HG03196 (cell line): ENCODE data around the gene KAZN.

ENCODE experiments used
- ATAC-seq: cut with Tn5 transposase; IDR thresholded peaks from one replicate; pipeline ENCODE4 v1.9.1; 2021; ENCODE audit not compliant: unreplicated experiment

KAZN gene

DNA sequence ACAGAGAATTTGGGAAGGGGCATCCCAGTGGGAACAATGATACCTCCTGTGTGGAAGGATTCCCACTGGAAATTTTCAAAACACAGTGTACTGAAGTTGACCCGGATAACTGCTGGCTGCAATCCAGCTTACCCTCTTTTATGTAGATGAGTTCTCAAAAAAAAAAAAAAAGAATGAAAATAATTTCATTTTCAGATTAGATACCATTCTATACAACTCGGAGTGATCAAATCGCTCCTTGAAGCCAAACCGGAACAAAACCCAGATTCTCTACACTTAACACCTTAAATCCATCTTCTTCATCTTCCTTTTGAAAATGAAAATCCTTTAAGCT lies 69.1 kb downstream of the KAZN start:
- no peak for ATAC-seq

DNA sequence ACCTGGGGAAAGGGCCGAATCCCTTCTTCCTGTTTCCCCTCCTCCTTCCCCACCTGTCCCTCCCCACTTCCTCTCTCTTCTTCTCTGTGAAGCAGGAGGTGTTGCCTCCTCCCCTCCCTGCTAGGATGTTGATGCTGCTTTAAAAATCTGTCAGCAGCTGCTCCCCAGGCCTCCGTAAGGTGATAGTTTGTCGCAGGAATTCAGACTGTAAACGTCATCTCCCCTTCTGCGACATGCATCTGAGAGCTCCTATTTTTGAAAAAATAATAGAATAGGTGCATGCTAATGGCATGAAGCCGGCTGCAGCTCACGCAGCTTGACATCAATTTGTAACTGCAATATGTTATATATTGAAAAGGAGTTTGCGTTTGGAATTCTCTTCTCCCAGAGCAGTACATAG lies 70.1 kb downstream of the KAZN start:
- no peak for ATAC-seq

- no peak for ATAC-seq
Measured at GRCh38 chr1:14672005-14672404, 73.5 kb downstream of the KAZN start.

DNA sequence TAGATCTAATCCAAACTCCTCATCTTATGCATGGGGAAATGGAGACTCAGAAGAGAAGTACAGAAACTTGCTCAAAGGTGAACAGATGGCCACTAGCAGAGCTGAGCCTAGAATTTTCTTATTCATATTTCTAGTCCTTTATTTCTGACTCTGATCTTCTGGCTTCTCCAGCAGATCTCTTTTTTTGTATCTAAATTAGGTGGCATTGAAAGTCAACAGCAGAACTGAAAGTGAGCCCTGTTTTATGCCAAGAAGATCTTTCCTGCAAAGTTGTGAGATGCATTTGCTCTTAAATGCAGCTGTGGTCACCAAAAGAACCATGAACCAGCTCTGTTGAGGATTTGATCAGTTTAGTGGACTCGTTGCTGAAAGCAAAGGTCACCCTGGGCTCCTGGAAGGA lies 75.5 kb downstream of the KAZN start:
- no peak for ATAC-seq

DNA sequence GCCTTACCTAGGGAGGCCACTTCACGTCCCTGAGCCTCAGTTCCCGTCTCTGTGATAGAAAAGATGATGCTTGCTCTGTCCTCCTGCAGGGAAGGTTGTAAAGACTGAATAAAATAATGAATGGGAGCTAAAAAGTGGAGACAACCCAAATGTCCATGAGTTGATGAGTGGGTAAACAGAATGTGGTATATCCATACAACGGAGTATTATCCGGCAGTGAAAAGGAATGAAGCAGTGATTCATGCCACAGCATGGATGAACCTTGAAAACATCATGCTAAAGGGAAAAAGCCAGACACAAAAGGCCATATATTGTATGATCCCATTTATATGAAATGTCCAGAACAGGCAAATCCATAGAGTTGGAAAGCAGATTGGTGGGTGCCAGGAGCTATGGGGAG lies 77.9 kb downstream of the KAZN start:
- no peak for ATAC-seq

- no peak for ATAC-seq
Measured at GRCh38 chr1:14677292-14677971, 78.9 kb downstream of the KAZN start.

DNA sequence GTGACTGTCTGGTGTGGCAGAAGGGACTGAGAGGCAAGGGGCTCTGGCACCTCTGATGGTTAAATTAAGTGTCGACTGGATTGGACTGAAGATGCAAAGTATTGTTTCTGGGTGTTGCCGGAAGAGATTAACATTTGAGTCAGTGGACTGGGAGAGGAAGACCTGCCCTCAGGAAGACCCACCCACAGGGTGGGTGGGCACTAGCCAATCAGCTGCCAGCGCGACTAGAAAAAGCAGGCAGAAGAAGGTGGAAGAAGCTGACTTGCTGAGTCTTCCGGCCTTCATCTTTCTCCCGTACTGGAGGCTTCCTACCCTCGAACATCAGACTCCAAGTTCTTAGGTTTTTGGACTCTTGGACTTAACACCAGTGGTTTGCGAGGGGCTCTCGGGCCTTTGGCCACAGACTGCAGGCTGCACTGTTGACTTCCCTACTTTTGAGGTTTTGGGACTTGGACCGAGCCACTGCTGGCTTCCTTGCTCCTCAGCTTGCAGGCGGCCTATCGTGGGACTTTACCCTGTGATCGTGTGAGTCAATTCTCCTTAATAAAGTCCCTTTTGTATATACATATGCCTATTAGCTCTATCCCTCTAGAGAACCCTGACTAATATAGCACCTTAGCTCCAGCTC lies 79.6 kb downstream of the KAZN start:
- ATAC-seq, result no peak

GRCh38 chr1:14679027-14679688 lies 80.7 kb downstream of the KAZN start:
- no peak for ATAC-seq

DNA sequence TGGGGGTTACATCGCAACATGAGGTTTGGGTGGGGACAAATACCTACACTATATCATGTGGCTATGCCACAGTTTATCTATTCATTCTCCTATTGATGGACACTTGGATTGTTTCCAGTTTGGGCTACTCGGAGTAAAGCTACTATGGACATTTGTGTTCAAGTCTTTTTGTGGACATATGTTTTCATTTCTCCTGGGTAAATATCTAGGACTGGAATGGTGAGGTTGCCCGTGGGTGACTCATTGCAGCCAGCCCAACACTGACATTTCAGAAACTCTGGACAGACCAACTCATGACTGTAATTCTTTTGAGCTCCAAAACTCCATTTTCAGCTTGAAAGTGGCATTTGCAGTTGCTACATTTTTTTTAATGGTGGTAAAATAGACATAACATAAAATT lies 82.7 kb downstream of the KAZN start:
- ATAC-seq, result no peak

DNA sequence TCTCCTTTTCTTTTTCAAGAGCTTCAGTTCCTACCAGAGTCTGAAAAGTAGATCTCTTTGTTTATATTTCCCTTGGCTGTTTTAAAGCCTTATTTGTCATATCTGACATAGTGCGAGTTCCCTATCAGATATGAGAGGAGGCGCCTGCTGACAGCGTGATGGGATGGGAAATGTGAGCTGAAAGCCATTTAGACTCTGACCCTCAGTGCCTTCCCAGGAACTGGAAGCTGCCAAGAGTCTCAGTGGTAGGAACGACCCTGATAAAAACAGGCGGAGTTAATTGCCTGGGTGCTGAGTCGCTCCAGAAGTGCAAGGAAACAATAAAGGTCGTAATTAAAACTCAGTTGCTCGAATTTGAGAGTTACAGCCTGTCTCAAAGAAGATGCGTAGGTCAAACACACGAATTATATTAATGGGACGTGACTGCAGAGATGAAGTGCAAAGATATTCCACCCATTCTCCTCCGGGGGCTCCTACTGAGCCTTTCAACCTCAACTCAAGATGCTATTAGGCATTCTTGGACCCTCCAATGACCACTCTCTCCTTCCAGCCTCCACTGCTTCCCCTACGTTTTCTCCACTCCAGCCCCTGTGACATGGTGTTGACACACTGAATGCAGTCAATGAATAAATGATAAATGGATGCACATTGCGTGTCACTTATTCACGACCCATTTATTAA lies 84.6 kb downstream of the KAZN start:
- ATAC-seq, result no peak

- no peak for ATAC-seq
Measured at GRCh38 chr1:14685078-14685477, 86.6 kb downstream of the KAZN start.

- ATAC-seq, result no peak
Measured at GRCh38 chr1:14686701-14687100, 88.2 kb downstream of the KAZN start.

DNA sequence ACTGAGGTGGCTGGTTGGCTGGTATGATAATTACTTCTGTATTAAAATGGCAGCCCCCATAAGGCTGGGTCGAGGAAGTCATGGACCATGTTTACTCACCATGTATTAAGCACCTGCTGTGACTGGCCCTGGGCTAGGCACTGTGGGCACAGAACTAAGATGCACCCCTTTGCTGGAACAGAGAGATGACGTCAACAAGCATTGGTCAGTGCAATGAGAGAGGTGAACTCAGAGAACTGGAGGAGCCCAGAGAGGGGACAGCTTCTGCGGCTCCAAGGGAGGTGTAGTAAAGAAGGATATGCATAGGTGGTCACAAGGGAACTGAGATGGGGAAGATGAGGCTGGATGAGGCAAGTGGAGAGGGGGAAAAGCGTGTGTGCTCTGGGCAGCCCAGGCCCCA lies 88.7 kb downstream of the KAZN start:
- ATAC-seq, result no peak

DNA sequence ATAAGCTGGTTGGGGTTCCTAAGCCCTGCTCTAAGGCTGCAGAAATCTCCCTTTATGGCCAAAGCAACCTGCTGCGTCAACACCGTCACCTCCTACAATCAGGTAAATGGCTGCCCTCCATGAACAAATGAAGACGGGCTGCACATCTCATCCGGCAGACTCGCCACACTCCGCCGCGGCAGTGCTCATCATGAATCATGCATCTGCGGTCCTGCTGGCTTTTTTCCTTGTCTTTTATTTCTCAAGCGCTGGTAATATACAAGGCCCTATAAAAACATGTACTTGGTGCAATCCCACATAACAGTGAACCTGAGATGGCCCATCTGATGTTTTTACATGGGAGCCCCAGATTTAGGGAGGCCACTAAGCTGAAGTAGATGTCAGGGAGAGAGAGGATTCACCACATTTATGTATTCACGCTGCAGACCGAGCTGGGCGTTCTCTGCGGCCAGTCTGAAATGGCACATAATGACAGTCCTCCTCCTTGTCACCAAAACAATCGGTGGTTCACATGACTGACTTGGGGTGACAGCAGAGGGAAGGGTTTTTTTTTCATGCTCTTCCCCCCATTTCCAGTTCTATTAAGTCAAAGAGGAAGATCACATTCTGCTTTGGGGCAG lies 91.6 kb downstream of the KAZN start:
- ATAC-seq, result no peak

DNA sequence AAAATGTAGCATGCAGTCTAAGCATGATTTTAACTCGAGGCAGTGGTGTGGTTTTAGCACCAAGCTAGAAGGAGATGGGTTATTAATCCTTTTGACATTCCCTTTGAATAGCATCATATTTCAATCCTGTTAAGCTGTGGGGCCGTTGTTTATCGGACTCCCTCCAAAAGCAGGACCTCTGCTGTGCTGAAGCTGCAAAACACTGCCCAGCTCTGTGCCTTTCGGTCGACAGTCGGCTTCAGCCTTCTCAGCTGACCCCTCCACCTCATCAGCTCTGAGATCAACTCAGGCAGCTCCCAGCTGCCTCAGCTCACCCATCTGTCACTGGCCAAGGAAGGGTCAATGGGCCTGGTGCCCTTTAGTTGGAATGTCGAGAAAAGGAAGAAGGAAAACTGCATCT lies 95.5 kb downstream of the KAZN start:
- no peak for ATAC-seq

DNA sequence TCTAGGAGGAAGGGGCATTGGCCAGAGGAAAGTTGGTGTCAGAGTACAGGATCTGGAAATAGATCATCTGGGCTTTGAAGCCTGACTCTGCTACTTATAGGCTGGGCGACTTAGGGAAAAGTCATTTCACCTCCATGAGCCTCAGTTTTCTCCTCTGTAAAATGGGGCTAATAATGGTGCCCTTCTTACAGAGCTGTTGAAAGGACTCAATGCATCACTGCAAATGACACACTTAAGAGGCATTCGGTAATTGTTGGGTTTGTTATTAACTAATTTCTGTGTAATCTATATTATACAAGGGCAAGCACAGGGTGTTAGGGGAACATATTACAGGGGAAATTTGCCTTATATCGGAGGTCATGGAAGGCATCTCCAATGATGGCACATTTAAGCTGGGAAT lies 96.1 kb downstream of the KAZN start:
- ATAC-seq, result no peak

- ATAC-seq, result no peak
Measured at GRCh38 chr1:14696761-14697160, 98.3 kb downstream of the KAZN start.

DNA sequence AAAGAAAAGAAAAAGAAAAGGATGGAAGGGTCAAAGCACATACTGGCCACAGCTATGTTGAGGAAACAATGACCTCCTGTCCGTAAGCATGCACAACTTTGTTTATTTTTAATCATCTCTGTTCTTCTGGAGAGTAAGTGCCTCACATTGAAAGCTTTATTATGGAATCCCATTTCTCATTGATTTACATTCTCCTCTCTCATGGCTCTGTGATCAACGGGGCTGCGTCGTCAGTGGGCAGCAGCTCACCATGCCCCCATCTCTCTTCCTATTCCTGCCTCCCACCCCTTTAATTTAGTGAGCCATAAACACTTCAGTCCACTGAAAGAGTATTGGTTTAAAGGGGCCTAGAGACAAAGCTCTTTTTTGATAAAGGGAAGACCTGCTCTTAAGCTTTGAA lies 98.9 kb downstream of the KAZN start:
- ATAC-seq, result no peak

GRCh38 chr1:14698314-14698713 lies 99.8 kb downstream of the KAZN start:
- ATAC-seq, result no peak

GRCh38 chr1:14699620-14700019 lies 101.1 kb downstream of the KAZN start:
- ATAC-seq, result no peak

DNA sequence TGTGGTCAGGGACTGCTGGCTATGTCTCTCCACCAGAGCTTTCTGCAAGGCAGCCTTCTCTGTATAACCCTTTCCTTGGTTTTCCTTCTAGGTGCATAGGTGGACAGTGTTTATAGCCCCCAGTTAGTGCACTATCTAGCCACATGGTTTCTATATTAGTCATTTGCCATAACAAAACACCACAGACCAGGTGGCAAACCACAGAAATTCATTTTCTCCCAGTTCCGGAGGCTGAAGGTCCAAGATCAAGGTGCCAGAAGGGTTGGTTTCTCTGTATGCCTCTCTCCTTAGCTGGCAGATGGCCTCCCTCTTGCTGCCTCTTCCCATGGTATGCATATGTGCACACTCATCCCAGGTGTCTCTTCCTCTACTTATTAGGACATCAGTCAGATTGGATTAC lies 106.4 kb downstream of the KAZN start:
- no peak for ATAC-seq

- no peak for ATAC-seq
Measured at GRCh38 chr1:14705824-14706223, 107.3 kb downstream of the KAZN start.
